ENCODE data around the gene AGMO.

DNA sequence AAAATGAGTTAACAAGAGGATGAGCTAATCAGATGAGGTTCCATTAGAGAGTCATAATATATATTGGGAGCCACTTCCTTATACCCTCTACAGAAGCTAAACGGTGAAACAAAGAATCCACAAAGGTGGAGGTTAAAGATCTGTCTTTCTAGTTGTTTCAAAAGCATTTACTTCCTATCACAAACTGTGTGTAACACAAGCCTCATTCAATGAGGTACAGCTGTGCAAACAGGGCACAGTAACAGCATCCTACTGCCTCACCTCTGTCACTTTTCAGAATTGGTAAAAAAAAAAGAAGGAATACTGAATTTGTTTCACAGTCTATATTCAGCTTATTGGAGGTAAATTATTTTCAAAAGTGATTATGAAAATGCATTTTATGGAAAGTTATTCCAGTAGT lies 128.7 kb downstream of the AGMO start:
- TF ChIP-seq EZH2 (IDR thresholded peaks at IDR 0.05; ENCODE audit: low read depth, unreplicated experiment) (no peak), POLR2AphosphoS5 (IDR thresholded peaks at IDR 0.05; ENCODE audit: low read depth) (no peak), ZNF114 (CRISPR knock-in tag; IDR thresholded peaks at IDR 0.05) (no peak), JUNB (IDR thresholded peaks at IDR 0.05; ENCODE audit: unreplicated experiment) (no peak), EZH2phosphoT487 (IDR thresholded peaks at IDR 0.05; ENCODE audit: unreplicated experiment) (no peak), NANOG (IDR thresholded peaks at IDR 0.05; ENCODE audit: borderline replicate concordance) (no peak)
- TF ChIP-seq, protein P1, sequence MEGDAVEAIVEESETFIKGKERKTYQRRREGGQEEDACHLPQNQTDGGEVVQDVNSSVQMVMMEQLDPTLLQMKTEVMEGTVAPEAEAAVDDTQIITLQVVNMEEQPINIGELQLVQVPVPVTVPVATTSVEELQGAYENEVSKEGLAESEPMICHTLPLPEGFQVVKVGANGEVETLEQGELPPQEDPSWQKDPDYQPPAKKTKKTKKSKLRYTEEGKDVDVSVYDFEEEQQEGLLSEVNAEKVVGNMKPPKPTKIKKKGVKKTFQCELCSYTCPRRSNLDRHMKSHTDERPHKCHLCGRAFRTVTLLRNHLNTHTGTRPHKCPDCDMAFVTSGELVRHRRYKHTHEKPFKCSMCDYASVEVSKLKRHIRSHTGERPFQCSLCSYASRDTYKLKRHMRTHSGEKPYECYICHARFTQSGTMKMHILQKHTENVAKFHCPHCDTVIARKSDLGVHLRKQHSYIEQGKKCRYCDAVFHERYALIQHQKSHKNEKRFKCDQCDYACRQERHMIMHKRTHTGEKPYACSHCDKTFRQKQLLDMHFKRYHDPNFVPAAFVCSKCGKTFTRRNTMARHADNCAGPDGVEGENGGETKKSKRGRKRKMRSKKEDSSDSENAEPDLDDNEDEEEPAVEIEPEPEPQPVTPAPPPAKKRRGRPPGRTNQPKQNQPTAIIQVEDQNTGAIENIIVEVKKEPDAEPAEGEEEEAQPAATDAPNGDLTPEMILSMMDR (conservative IDR thresholded peaks at IDR 0.05; ENCODE audit: low read depth in 2 of 2), result no peak
